HG03095 (cell line): ENCODE results near the gene DNAJB13.
"Not testable (repeated sequence)": the region's sequence is repeated elsewhere in the genome, so short reads cannot be mapped to it uniquely, and the experiment has no call there.

Experiments used
- ATAC-seq: cut with Tn5 transposase; IDR thresholded peaks from one replicate; pipeline ENCODE4 v1.9.1; 2021; ENCODE audit warnings: moderate library complexity; ENCODE audit not compliant: unreplicated experiment

DNAJB13 gene, protein sequence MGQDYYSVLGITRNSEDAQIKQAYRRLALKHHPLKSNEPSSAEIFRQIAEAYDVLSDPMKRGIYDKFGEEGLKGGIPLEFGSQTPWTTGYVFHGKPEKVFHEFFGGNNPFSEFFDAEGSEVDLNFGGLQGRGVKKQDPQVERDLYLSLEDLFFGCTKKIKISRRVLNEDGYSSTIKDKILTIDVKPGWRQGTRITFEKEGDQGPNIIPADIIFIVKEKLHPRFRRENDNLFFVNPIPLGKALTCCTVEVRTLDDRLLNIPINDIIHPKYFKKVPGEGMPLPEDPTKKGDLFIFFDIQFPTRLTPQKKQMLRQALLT

DNA sequence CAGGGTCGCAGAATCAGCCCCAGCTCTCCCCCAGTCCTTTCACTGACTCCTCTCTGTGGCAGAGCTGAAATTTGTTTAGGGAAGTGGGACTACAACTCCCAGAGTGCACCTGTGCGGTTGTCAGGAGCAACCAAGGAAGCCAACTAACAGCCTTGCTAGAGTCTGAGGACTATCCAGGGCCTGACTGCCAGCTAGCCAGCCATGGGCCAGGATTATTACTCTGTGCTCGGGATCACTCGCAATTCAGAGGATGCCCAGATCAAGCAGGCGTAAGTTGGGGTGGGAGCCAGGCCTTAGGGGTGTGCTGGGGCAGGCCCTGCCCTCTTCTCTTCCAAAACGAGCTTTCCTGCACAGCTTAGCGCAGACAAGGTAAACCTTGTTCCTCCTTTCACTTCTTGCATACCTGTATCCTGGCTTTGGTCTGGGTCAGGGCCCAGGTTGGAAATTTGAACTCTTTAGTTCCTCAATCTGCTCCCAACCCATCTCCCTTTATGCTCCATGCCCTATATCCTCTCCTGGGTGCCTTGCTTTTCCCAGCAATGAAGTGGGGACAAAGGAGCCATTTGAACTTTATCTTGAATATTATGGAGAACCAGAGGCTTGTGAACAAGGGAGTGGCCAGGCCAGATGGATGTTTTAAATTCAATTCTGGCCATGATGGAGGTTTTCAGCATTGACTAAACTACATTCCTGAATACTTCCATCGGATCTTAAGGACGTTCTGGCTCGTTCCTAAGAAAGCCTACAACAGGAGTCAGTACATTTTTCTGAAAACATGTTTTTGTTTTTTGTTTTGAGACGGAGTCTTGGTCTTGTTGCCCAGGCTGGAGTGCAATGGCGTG lies at the start of gene DNAJB13:
DNAJB13 (plus strand) TSS at position 158 of the 842 bp plus-strand sequence; CDS start at position 202, 44 bp downstream.
- ATAC-seq: peak; percentile 95

DNA sequence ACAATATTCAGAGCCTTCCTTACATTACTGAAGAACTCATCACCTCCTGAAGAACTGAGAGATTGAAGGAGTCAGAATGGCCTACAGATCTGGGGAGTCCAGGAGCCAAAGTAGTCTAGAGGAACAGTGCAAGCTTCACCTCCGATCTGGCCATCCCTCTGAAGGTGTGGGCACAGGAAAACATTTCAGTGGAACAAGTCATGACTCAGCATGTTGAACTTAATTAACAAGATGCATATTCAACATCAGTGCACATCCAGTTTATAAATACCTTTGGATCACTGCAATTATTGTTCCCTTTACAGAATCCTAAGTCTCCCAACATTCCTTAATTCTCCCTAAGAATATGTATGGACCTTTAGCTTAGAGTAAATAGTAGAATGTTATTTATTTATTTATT lies 48.5 kb upstream of the DNAJB13 start:
- ATAC-seq: no peak

DNA sequence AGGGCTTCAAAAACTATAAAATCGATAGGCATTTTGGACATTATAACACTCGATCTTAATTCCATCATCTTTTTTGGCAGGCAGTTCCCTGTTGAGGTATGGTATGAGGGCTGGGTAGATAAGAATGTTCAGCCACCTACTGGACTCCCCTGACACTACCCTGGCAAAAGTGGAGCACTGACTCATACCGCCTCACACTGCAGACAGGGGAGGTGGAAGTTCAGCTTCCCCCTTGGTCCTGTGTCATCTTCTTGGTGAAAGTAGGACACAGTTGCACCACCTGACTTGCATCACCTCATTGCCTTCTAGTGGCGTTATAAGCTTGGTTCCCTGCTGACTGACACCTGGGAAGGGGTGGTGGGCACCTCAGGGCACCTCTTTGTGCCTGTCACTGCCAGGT lies 43.6 kb upstream of the DNAJB13 start:
- ATAC-seq: no peak

DNA sequence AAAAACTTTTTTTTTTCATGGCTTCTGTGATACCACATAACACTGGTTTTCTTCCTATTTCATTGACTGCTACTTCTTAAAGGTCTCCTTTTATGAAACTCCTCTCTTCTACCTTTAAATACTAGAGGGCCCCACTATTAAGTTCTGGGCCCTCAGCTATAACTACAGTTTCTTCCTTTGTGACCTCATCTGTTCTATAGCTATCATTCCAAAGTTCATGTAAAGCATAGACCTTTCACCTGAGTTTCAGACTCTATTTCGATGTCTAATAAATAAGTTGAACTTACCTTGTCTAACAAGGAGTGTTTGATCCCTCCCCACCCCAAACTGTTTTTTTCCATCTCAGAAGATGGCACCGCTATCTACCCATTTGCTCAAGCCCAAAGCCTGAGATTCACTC lies 38.8 kb upstream of the DNAJB13 start:
- ATAC-seq: no peak

DNA sequence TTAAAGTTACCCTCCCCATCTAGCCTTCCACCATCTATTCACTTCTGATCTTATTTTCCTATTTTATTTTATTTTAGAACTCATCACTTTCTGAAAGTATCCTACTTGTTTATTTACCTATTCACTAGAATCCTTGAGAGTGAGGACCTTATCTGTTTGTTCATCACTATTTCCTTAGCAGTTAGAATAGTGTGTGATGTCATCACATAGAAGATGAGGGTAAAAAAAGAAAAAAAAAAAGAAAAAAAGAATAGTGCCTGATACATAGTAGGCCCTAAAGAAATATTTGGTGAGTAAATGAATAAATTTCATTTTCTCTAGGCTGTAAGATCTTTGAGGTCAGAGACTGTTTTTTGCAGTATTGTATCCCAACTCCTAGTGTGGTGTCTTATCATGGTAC lies 37.4 kb upstream of the DNAJB13 start:
- ATAC-seq: no peak

DNA sequence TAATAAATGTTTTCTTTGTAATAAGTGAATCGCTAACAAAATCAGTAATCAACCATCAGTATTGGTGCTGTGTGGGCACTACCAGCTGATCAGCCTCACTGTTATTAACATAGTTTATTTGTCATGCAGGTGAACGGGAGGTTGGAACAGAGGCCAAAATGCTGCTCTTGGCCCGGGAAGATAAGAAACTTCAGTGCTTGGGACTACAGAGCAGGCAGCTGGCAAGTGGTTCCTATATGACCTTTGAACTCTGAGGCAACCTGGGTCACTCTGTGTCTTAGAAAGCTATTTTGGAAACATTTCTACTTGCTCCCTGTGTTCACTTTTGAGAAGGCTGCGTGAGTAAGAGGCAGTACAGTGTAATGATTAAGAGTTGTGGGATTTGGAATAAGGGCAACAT lies 36.5 kb upstream of the DNAJB13 start:
- no peak for ATAC-seq

DNA sequence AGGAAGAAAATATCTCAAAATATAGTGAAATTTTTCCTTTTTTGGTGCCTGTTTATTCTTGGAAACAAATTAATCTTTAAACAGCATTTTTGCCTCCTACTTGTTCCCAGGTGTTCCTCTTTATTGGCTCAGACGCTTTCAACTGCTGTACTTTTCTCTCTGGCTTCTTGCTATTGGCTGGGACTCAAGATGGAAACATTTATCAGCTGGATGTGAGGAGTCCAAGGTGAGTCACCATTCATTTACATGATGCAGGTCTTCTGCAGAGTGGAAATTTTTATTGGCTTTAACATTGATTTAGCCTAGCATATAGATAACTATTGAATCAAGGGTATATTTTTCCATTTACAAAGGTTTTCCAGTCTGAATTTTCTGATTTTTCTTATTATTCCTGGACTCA lies 34.4 kb upstream of the DNAJB13 start:
- ATAC-seq: no peak

DNA sequence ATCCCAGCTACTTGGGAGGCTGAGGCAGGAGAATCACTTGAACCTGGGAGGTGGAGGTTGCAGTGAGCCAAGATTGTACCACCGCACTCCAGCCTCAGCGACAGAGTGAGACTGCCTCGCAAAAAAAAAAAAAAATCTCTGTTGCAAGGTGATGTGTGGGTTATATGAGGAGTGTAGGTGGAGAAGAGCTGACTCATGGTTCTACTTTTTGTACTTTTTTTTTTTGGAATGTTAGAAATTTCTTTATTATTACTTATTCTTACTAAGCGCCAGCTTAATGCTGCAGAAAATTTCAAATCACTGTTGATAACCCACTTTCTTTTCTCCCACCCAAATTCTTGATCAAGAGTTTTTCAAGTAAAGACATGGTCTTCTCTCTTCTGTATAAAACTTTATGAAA lies 29.6 kb upstream of the DNAJB13 start:
- ATAC-seq: no peak

DNA sequence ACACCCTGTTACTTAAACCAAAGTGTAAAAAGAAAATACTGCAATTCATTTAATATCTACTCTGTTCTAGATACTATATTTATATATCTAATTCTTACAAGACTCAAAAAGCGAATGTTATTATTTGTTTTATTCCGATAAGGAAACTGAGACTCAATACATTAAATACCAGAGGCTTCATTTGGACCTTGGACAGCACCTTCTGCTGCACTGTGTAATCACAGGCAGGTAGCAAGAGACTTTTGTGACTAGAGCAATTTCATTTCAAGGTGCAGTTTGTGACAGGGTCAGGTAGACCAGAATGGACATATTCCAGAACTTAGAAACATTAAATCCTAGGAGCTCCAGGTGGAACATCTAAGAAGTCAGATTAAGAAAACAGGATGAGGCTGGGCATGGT lies 21.4 kb upstream of the DNAJB13 start:
- ATAC-seq: no peak

DNA sequence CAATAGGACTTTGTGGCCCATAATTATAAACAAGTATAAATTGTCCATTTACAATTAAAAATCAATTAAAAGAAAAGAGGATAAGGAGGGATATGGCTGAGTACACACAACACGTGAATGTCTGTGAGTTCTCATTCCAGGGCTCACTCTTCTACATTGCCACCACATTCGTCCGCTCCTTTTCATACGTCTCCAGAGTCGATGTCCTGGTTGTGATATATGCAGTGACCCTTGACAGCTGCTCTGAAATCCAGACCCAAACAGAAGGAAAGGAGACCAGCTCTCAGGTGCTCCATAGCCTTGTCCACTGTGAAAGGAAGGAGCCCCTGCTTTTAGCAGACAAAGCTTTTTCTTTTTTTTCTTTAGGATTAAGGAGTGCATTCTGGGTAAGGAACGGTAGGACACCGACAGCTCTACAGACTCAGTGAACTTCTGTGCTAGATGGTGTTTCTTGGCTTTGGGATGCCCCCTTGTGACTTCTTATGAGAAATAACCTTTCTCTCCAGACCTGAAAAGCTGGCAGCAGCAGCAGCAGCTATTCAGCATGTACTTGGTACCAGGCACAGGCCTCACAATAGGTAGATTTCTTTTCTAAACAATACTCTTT lies 19.7 kb upstream of the DNAJB13 start:
- ATAC-seq: no peak

DNA sequence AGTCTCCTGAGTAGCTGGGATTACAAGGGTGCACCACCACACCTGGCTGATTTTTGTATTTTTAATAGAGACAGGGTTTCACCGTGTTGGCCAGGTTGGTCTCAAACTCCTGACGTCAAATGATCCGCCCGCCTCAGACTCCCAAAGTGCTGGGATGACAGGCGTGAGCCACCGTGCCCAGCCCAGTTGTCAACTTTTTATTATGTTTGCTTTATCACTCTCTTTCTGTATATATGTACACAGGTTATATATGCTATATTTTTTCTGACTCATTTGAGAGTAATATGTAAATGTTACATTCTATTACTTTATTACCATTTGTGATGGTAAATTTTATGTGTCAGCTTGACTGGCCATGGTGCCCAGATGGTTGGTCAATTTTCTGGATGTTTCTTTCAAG lies 18.9 kb upstream of the DNAJB13 start:
- ATAC-seq: no peak

DNA sequence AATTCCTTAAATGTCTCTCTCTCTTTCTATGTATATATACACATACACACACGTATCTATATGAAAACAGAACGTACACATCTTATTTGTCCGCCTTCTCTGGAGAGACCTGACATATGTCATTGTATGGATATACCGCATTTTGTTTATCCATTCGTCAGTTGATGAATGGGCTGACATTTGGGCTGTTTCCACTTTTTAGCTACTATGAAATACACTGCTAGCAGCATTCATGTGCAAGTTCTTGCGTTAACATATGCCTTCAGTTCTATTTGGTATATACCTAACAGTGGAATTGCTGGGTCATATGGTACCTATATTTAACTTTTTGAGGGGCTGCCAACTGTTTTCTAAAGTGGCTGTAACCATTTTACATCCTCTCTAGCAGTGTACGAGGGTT lies 18.0 kb upstream of the DNAJB13 start:
- no peak for ATAC-seq

DNA sequence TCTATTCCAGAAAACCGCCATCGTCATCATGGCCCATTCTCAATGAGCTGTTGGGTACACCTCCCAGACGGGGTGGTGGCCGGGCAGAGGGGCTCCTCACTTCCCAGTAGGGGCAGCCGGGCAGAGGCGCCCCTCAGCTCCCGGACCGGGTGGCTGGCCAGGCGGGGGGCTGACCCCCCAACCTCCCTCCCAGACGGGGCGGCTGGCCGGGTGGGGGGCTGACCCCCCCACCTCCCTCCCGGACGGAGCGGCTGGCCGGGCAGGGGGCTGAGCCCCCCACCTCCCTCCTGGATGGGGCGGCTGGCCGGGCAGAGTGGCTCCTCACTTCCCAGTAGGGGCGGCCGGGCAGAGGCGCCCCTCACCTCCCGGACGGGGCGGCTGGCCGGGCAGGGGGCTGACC lies 14.8 kb upstream of the DNAJB13 start:
- not testable (repeated sequence) for ATAC-seq

DNA sequence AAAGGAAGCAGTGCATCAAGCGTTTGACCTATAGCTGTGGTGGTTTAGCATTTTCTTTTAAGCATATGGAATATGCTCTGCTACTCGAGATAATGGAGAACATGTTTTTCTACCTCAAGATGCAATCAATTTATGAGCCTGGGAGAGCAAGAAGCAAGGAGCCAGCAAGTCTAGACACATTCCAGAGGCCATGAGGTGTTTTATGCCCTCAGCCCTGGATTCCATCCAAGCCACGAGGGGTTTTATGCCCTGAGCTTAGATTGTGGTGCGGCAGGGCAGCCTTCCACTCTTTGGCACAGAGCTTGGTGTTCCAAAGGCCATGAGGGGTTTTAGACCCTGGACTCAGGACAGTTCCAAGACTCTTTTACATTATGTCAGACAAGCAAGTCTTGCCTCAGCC lies 11.7 kb upstream of the DNAJB13 start:
- no peak for ATAC-seq

DNA sequence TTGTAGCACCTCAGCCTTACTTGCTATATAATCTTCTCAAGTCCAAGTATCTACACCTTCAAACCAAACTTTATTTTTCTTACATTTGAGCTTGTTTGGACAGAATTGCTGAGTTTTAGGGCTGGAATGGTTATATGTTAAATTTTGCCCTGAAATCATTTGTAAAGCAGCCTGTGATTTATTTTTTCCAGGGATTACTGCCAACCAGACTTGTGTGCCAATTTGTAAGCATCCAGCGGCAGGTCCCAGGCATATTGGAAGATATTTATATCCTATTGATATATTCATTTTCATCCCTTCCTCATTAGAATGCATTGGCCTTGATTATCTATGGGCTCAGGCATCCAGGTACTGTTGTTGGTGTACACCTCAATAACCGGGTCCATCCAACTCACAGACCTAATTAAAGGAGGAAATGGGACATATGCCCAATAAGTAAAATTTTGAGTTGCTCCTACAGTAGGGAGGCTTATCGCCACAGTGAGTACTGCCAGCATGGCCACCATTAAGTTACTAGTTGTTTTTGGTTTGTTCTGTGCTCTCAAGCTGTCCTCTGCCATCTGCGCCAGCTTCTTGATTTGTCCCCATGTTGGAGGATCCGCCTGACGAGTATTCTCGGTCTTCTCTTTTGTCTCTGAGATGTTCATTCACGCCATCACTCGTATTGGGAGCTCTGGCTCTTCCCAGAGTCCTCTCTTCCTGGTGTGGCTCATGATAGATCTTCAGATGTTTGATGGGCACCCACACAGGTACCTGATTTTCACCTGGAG lies 9.8 kb upstream of the DNAJB13 start:
- ATAC-seq: no peak

DNA sequence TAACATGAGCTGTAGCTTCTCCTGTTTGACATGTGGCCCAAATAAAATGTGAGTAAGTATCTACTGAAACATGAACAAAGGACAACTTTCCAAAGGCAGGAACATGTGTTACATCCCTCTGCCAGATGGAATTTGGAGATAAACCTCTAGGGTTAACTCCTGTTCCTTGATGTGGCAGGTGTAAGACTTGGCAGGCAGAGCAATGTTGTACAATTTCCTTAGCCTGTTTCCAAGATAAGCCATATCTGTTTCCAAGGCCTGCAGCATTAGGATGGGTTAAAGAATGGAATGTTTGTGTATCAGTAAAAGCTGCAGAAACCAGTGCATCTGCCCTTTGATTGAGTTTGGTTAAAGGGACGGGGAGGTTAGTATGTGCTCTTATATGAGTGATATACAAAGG lies 8.8 kb upstream of the DNAJB13 start:
- no peak for ATAC-seq

DNA sequence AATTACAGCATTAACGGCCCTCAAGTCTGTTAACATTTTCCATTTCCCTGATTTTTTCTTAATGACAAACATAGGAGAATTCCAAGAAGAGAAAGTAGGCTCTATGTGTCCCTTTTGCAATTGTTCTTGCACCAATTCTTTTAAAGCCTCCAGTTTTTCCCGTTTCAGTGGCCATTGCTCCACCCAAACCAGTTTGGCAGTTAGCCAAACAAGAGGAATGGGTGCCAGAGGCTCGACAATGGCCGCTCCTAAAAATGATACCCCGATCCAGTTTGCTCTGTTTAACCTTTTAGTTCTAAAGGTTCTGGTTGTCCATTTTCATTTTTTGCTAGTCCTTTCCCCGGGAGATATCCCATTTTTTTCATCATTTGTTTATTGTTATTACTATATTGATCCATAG lies 6.7 kb upstream of the DNAJB13 start:
- no peak for ATAC-seq

DNA sequence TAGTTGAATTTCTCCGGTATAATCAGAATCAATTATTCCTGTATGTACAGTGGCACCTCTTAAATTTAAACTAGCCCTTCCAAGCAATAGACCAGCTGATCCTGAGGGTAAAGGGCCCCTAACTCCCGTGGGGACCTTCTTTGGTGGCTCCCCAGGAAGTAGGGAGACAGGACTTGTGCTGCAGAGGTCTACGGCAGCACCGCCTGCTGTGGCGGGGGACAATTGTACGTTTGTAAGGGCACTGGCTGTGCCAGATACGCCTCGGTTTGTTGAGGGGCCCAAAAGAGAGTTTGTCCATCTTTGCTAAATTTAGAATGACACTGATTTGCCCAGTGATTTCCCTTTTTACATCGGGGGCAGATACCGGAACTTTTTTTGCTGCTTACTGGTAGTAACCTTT lies 5.9 kb upstream of the DNAJB13 start:
- ATAC-seq: no peak

DNA sequence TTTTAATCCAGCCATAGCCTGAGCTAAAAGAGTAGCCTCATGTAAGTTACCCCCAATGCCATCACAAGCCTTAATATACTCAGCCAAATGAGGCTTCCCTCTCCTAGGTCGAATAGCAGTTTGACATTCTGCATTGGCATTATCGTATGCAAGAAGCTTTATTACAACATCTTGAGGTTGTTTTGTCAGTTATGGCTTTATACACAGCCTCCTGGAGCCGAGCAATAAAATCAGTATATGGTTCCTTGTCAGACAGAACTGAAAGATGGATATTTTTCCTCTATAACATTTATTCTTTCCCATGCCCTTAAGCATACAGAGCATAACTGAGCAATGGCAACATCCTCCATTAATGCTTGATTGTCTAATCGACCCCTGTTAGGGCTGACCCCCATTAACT lies 5.4 kb upstream of the DNAJB13 start:
- ATAC-seq: no peak

DNA sequence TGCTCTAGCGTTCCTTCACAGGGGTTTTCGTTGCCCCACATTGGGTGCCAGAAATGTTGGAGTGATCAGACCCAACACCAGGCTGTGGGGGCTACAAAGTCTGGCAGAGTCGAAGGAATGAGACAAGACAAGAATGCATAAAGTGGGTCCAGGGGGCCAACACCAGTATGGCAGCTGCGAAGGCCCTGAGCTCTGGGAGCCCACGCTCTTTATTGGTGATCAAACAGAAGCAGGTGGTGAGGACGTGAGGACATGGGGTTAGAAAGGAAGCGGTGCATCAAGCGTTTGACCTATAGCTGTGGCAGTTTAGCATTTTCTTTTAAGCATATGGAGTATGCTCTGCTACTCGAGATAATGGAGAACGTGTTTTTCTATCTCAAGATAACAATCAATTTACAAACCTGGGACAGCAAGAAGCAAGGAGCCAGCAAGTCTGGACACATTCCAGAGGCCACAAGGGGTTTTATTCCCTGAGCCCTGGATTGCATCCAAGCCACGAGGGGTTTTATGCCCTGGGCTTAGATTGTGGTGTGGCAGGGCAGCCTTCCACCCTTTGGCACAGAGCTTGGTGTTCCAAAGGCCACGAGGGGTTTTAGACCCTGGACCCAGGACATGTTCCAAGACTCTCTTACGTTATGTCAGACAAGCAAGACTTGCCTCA lies 3.9 kb upstream of the DNAJB13 start:
- no peak for ATAC-seq

DNA sequence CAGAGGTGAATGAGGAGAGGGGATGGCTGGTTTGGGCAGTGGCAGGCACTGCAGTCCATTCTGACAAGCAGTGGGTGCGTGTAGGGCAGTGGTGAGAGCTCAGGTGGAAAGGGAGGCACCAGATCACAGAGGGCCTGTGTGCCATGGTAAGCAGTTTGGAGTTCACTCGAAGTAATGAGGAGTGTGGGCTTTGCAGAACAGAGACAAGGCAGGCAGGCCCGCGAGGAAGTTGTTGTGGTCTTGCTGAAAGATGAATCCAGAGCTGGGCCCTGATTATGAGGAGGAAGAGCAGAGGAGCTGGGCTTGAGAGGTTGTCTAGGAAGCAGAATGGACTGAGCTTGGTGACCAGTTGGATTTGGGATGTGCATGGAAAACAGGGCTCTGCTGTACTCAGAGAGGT lies 1.6 kb upstream of the DNAJB13 start:
- no peak for ATAC-seq
